GM21576 (cell line): Measurements from ENCODE around the gene RTN4RL2.

Experiments used
- ATAC-seq: cut with Tn5 transposase; IDR thresholded peaks from one replicate; pipeline ENCODE4 v1.9.1; 2021; ENCODE audit warnings: mild to moderate bottlenecking, moderate library complexity; ENCODE audit not compliant: unreplicated experiment

RTN4RL2 gene

GRCh38 chr11:57461841-57462489 lies 1.6 kb downstream of the RTN4RL2 start:
- no peak for ATAC-seq

- ATAC-seq: no peak
Measured at GRCh38 chr11:57462597-57462996, 2.3 kb downstream of the RTN4RL2 start.

GRCh38 chr11:57463671-57464538 lies 3.6 kb downstream of the RTN4RL2 start:
- ATAC-seq: no peak

GRCh38 chr11:57464539-57465181 lies 4.3 kb downstream of the RTN4RL2 start:
- ATAC-seq: no peak

GRCh38 chr11:57466680-57467079 lies 6.4 kb downstream of the RTN4RL2 start:
- no peak for ATAC-seq

- no peak for ATAC-seq
Measured at GRCh38 chr11:57467508-57468157, 7.3 kb downstream of the RTN4RL2 start.

GRCh38 chr11:57468276-57468675 lies 7.9 kb downstream of the RTN4RL2 start:
- no peak for ATAC-seq

- ATAC-seq: no peak
Measured at GRCh38 chr11:57469268-57469667, 8.9 kb downstream of the RTN4RL2 start.

GRCh38 chr11:57471496-57471895 lies 11.2 kb downstream of the RTN4RL2 start:
- ATAC-seq: no peak

GRCh38 chr11:57473285-57473841 lies 13.0 kb downstream of the RTN4RL2 start:
- ATAC-seq: no peak

- ATAC-seq: no peak
Measured at GRCh38 chr11:57474017-57474802, 13.9 kb downstream of the RTN4RL2 start.

GRCh38 chr11:57474803-57475115 lies 14.4 kb downstream of the RTN4RL2 start:
- ATAC-seq: no peak

GRCh38 chr11:57475191-57475590 lies 14.9 kb downstream of the RTN4RL2 start:
- ATAC-seq: no peak

- no peak for ATAC-seq
Measured at GRCh38 chr11:57475671-57476046, 15.3 kb downstream of the RTN4RL2 start.

GRCh38 chr11:57476047-57476756 lies 15.9 kb downstream of the RTN4RL2 start:
- peak; percentile 30 for ATAC-seq

GRCh38 chr11:57476757-57477506 lies 16.6 kb downstream of the RTN4RL2 start:
- ATAC-seq: peak; percentile 55

- no peak for ATAC-seq
Measured at GRCh38 chr11:57477507-57478189, 17.3 kb downstream of the RTN4RL2 start.

- no peak for ATAC-seq
Measured at GRCh38 chr11:57479021-57479663, 18.8 kb downstream of the RTN4RL2 start.
